Activated CD4-positive, alpha-beta memory T cell treated with anti-CD3 and anti-CD28 coated beads for 36 hours (primary cell): ENCODE results near the gene FRAS1. TPM values are rescaled to one million over a fixed set of nuclear protein-coding genes. Genes with fewer than 3 reads are reported as not detected.
"Not testable (repeated sequence)": the region's sequence is repeated elsewhere in the genome, so short reads cannot be mapped to it uniquely, and the experiment has no call there.

Experiments
- CTCF ChIA-PET: fragments of 350-600 bp; sonication (Branson Sonifier 250); formaldehyde crosslinking; loops from one replicate; lab custom pipeline; 2021; ENCODE audit warnings: antibody characterized with exemption, inconsistent platforms; lab: Charles Lee
- POLR2A ChIA-PET: fragments of 350-600 bp; sonication (Branson Sonifier 250); formaldehyde crosslinking; loops from one replicate; lab custom pipeline; 2021; ENCODE audit warnings: antibody characterized with exemption; lab: Charles Lee
- DNase-seq: peaks from one replicate; pipeline ENCODE4 v3.0.0-alpha.2; 2020
- H3K27ac Mint-ChIP-seq: one replicate; pipeline ENCODE4 v1.8.0; 2021; ENCODE audit warnings: mixed read lengths
- H3K27me3 Mint-ChIP-seq: one replicate; pipeline ENCODE4 v1.8.0; 2021; ENCODE audit warnings: mixed read lengths
- H3K36me3 Mint-ChIP-seq: one replicate; pipeline ENCODE4 v1.8.0; 2021; ENCODE audit warnings: mixed read lengths
- H3K4me1 Mint-ChIP-seq: one replicate; pipeline ENCODE4 v1.8.0; 2021; ENCODE audit warnings: low read depth, mixed read lengths
- H3K4me3 Mint-ChIP-seq: one replicate; pipeline ENCODE4 v1.8.0; 2021; ENCODE audit warnings: mild to moderate bottlenecking, mixed read lengths
- H3K9me3 Mint-ChIP-seq: one replicate; pipeline ENCODE4 v1.8.0; 2021; ENCODE audit warnings: mixed read lengths
- intact Hi-C: fragments of 100-400 bp; cut with micrococcal nuclease; formaldehyde crosslinking; loops from one replicate; pipeline ENCODE4 v1.15.1; 2023
- total RNA-seq, 2 experiments: library from RNA; stranded (reverse); gene quantifications; one replicate each; pipeline ENCODE4 v1.2.3, GENCODE V29; 2021

Gene FRAS1
- total RNA-seq, 2 experiments from 2014 or later = not detected

DNA sequence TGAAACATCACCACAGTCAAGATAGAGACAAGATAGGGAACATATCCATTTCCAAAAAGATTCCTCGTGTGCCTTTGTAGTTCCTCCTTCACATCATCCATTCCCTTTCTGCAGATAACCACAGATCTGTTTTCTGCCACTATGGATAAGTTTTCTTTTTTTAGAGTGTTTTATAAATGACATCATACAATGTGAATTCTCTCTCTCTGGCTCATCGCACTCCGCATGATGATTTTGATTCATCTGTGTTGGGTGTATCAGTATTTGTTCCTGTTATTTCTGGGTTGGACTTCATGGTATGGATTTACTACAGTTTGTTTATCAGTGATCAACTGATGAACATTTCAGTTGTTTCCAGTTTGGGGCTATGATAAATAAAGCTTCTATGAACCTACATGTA, 471.2 kb downstream of the FRAS1 start:
- intact Hi-C loops = no loop called here
- no peak for DNase-seq
- Mint-ChIP-seq H3K4me1 (no peaks in the 10 kb centered on the region), H3K27me3 (peaks cover 6% of the 10 kb centered on the region), H3K27ac (no peak overlapping the region), H3K4me3 (no peak overlapping the region), H3K36me3 (no peaks in the 10 kb centered on the region), H3K9me3 (no peaks in the 10 kb centered on the region)
- CTCF ChIA-PET = no interaction called here
- POLR2A ChIA-PET = no interaction called here

GRCh38 chr4:78529569-78530209, 472.6 kb downstream of the FRAS1 start:
- POLR2A ChIA-PET = no interaction called here
- Mint-ChIP-seq H3K4me3 (no peak overlapping the region), H3K36me3 (no peaks in the 10 kb centered on the region), H3K27ac (no peak overlapping the region), H3K4me1 (no peaks in the 10 kb centered on the region), H3K9me3 (no peaks in the 10 kb centered on the region), H3K27me3 (no peaks in the 10 kb centered on the region)
- CTCF ChIA-PET = no interaction called here
- intact Hi-C loops = no loop called here
- DNase-seq = no peak

DNA sequence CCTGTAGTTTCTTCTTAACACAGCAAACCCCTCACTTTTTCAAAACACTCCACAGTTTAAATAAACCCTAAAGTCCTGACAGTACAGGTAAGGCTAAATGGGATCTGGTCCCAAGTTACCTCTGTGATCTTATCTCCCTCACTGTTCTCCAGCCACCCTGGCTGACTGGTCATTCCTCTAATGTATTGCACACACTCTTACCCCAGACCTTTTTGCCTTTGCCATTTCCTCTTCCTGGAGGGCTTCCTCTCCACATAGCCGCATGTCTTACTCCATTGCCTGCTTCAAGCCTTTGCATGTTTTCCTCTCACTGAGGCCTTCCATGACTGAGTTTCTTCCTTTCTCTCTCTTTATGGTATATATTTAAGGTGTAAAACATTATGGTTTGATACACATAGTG, 474.9 kb downstream of the FRAS1 start:
- CTCF ChIA-PET = no interaction called here
- POLR2A ChIA-PET = no interaction called here
- no peaks in the 10 kb centered on the region for H3K36me3 Mint-ChIP-seq
- H3K27ac Mint-ChIP-seq = no peak overlapping the region
- H3K27me3 Mint-ChIP-seq = no peaks in the 10 kb centered on the region
- no peaks in the 10 kb centered on the region for H3K9me3 Mint-ChIP-seq
- intact Hi-C loops = no loop called here
- no peak overlapping the region for H3K4me3 Mint-ChIP-seq
- no peak for DNase-seq
- no peaks in the 10 kb centered on the region for H3K4me1 Mint-ChIP-seq

GRCh38 chr4:78533854-78534253, 476.7 kb downstream of the FRAS1 start:
- Mint-ChIP-seq H3K4me1 (no peaks in the 10 kb centered on the region), H3K27ac (no peak overlapping the region), H3K36me3 (no peaks in the 10 kb centered on the region), H3K4me3 (no peak overlapping the region), H3K27me3 (peaks cover 5% of the 10 kb centered on the region), H3K9me3 (no peaks in the 10 kb centered on the region)
- ChIA-PET CTCF (no interaction called here), POLR2A (no interaction called here)
- intact Hi-C loops = no loop called here
- no peak for DNase-seq

DNA sequence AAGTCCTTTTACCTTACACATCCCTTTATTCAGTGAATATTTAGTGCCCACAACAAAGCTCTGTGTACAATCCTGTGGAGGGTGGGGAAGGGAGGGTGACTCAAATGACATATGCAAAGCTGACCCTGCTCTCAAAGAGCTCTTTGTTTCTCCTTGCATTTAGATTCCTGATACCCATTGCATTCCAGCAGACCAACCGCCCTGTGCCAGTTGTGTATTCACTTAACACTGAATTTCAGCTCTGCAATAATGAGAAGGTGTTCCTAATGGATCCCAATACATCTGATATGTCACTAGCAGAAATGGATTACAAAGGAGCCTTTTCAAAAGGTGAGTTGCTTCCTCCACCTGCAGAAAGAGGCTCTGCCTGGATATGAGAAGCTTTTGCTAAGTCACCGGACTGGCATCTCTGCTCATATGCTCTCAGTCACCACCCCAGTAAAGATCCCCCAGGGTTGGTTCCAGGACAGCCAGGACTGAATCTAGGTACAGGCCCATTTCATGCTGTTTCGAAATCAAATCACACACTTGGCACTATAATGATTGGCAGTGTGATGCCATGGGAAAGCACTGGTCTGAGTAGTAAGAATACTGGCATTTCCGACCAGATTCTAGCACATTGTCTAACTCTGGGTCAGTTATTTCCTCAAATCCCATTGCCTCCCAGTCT, 477.3 kb downstream of the FRAS1 start:
- no peak for DNase-seq
- intact Hi-C loops = no loop called here
- peaks cover 6% of the 10 kb centered on the region for H3K27me3 Mint-ChIP-seq
- ChIA-PET CTCF (no interaction called here), POLR2A (no interaction called here)
- H3K4me3 Mint-ChIP-seq = no peak overlapping the region
- no peak overlapping the region for H3K27ac Mint-ChIP-seq
- no peaks in the 10 kb centered on the region for H3K9me3 Mint-ChIP-seq
- H3K36me3 Mint-ChIP-seq = no peaks in the 10 kb centered on the region
- H3K4me1 Mint-ChIP-seq = no peaks in the 10 kb centered on the region

DNA sequence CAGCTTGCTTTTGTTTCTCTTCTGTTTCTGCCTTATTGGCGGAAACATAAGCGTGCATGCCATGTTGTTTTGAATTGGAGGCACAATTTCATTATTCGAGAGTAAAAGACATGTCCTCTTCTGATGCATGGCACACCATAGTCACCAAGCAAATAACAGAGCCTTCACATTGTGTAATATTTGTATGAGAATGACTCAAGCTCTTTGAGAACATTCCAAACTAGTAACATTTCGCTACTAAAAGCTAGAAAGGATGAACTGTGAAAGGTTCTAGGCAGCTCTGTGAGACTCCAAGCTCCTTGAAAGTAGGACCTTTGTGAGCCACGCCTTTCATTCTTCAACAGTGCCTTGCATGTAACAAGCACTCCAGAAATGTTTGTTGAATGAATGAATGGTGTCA, 485.2 kb downstream of the FRAS1 start:
- Mint-ChIP-seq H3K36me3 (no peaks in the 10 kb centered on the region), H3K27ac (no peak overlapping the region), H3K4me1 (peaks cover 8% of the 10 kb centered on the region), H3K4me3 (no peak overlapping the region), H3K9me3 (no peaks in the 10 kb centered on the region), H3K27me3 (peaks cover 16% of the 10 kb centered on the region)
- ChIA-PET CTCF (interaction anchor here (0.6 kb wide), 1 partner anchor 166 kb away, joined by 3 read pairs; no protein-coding TSS in a partner anchor), POLR2A (no interaction called here)
- intact Hi-C loops = no loop called here
- no peak for DNase-seq

DNA sequence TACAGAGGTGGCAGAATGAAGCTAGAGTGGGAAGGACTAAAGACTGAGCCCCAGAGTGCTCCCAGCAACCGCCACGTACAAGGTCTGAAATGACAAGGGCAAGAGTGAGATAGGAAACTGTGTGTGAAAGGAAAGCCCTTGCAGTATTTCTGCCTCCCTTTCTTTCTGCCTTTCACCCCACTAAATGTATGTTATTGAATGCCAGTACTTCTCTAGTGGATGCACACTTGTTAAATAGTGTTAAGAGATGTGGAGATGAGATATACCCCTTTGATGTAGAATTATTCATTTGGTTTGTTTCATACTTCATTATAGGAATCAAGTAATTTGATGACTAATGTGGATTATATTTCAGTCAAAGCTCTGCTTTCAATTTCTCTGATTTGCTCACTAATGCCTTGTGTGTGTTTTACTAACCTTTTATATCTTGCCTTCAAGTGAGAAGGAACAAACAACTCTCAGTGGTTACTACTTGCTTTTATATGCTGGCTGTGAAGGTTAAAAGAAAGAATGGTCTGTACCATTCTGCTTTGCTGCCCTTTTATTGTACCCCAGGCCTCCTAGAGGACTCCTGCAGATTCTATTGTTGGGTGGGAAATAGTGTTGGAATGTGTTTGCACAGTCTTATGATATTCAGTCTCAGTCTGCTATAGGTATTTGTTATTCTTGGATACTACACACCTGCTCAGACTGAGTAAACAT, 486.5 kb downstream of the FRAS1 start:
- DNase-seq = no peak
- H3K36me3 Mint-ChIP-seq = no peaks in the 10 kb centered on the region

GRCh38 chr4:78544678-78545077, 487.6 kb downstream of the FRAS1 start:
- H3K27ac Mint-ChIP-seq = no peak overlapping the region
- peaks cover 8% of the 10 kb centered on the region for H3K4me1 Mint-ChIP-seq
- peaks cover 10% of the 10 kb centered on the region for H3K27me3 Mint-ChIP-seq
- H3K4me3 Mint-ChIP-seq = no peak overlapping the region
- no peak for DNase-seq
- no peaks in the 10 kb centered on the region for H3K9me3 Mint-ChIP-seq
- H3K36me3 Mint-ChIP-seq = no peaks in the 10 kb centered on the region
- ChIA-PET POLR2A (no interaction called here), CTCF (no interaction called here)
- intact Hi-C loops = no loop called here

More for the DNA sequence above, 486.5 kb downstream of the FRAS1 start:
- POLR2A ChIA-PET = no interaction called here
- intact Hi-C loops = no loop called here
- peaks cover 8% of the 10 kb centered on the region for H3K4me1 Mint-ChIP-seq
- no peak overlapping the region for H3K4me3 Mint-ChIP-seq
- peaks cover 13% of the 10 kb centered on the region for H3K27me3 Mint-ChIP-seq
- CTCF ChIA-PET = no interaction called here
- H3K27ac Mint-ChIP-seq = no peak overlapping the region
- no peaks in the 10 kb centered on the region for H3K9me3 Mint-ChIP-seq

- intact Hi-C loops = no loop called here
- POLR2A ChIA-PET = no interaction called here
Measured at GRCh38 chr4:78545275-78546246, 488.4 kb downstream of the FRAS1 start.

GRCh38 chr4:78547899-78548298, 490.8 kb downstream of the FRAS1 start:
- DNase-seq, H3K27ac Mint-ChIP-seq, POLR2A ChIA-PET, H3K4me3 Mint-ChIP-seq, CTCF ChIA-PET, intact Hi-C loops, H3K36me3 Mint-ChIP-seq, H3K9me3 Mint-ChIP-seq: not testable (repeated sequence)
- H3K4me1 Mint-ChIP-seq = peaks cover 13% of the 10 kb centered on the region
- peaks cover 29% of the 10 kb centered on the region for H3K27me3 Mint-ChIP-seq

More at GRCh38 chr4:78545275-78546246, 488.4 kb downstream of the FRAS1 start:
- Mint-ChIP-seq H3K27me3 (peaks cover 16% of the 10 kb centered on the region), H3K4me3 (no peak overlapping the region), H3K4me1 (peaks cover 8% of the 10 kb centered on the region), H3K27ac (no peak overlapping the region), H3K36me3 (no peaks in the 10 kb centered on the region), H3K9me3 (no peaks in the 10 kb centered on the region)
- CTCF ChIA-PET = no interaction called here
- no peak for DNase-seq

DNA sequence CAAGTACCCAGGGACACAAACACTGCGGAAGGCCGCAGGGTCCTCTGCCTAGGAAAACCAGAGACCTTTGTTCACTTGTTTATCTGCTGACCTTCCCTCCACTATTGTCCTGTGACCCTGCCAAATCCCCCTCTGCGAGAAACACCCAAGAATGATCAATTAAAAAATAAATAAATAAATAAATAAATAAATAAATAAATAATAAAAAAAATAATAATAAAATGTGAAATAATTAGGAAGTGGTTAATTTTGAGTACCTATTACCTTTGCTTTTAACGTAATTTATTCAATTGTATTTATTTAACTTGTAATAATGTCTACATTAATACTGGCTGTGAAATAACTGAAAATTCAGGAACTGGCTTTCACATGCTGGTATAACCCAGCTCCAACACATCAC, 491.8 kb downstream of the FRAS1 start:
- intact Hi-C loops, POLR2A ChIA-PET, H3K4me1 Mint-ChIP-seq, CTCF ChIA-PET, H3K27ac Mint-ChIP-seq, H3K36me3 Mint-ChIP-seq, DNase-seq, H3K4me3 Mint-ChIP-seq, H3K9me3 Mint-ChIP-seq: not testable (repeated sequence)
- peaks cover 31% of the 10 kb centered on the region for H3K27me3 Mint-ChIP-seq
